Loucy (cell line): Measurements from ENCODE around the gene ASL.

Experiments used
- CTCF ChIP-seq: fragments of 200-600 bp; sonication (generic); conservative IDR thresholded peaks from 2 replicates; pipeline ENCODE4 v1.5.1; 2014; ENCODE audit warnings: mild to moderate bottlenecking, antibody characterized with exemption, low read length
- EZH2phosphoT487 ChIP-seq: fragments of 200-600 bp; IDR thresholded peaks from 2 replicates; pipeline ENCODE4 v1.6.1; 2018; ENCODE audit warnings: antibody characterized with exemption, mild to moderate bottlenecking, moderate library complexity, borderline replicate concordance

GRCh38 chr7:66043681-66044497, 31.7 kb upstream of the ASL start:
- TF ChIP-seq CTCF = no peak
- no peak for TF ChIP-seq EZH2phosphoT487
